ENCODE data around the gene SMG6. TPM values are rescaled to one million over a fixed set of nuclear protein-coding genes. Genes with fewer than 3 reads are reported as not detected.

Gene SMG6
- total RNA-seq, 1 experiment from 2014 or later: 28.6 TPM

- no peak overlapping the region for H3T11ph ChIP-seq (ENCODE audit: low read length)
- no peak overlapping the region for H3K27ac ChIP-seq (ENCODE audit: insufficient read length, low read depth, low read length)
- Mint-ChIP-seq H3K9me3 (no peaks in the 10 kb centered on the region; a peak in 1 of 5 replicates), H3K36me3 (ENCODE audit: insufficient read depth in 1 of 3, low read depth in 3 of 3) (peaks cover 0 to 13% (median 11%) of the 10 kb centered on the region in 3 experiments; a peak in 6 of 7 replicates), H3K27me3 (ENCODE audit: low read depth) (peaks cover 7% of the 10 kb centered on the region), H3K4me3 (peak overlapping the region in 1 of 2 experiments; percentile 38; a peak in 1 of 5 replicates), H3K4me1 (peaks cover 9 to 31% of the 10 kb centered on the region in 2 experiments), H3K27ac (no peak overlapping the region)
- H3K4me2 ChIP-seq (ENCODE audit: insufficient read depth, insufficient read length, low read length): no peak overlapping the region
- no peak overlapping the region for H3K56ac ChIP-seq (ENCODE audit: insufficient read length, low read depth, low read length)
- H3K14ac ChIP-seq (ENCODE audit: insufficient read depth, low read length): no peak overlapping the region
- no peak overlapping the region for H4K91ac ChIP-seq (ENCODE audit: insufficient read length, low read depth, low read length)
- H3K79me1 ChIP-seq (ENCODE audit: insufficient read depth, low read depth, low read length, poor library complexity, severe bottlenecking): no peaks in the 10 kb centered on the region
- no peak overlapping the region for H2BK12ac ChIP-seq (ENCODE audit: insufficient read length, low read depth, low read length)
- H3K27me3 ChIP-seq (ENCODE audit: insufficient read depth, low read length): peaks cover under 1% of the 10 kb centered on the region; the same call in 1 of the 2 replicates
- WGBS (ENCODE audit: extremely low coverage, insufficient read length, low lambda C conversion rate): no CpG with 5 or more reads among the region's 7 CpGs
- peak; percentile 53 for DNase-seq
- no peak overlapping the region for H4K8ac ChIP-seq (replicated peaks; ENCODE audit: insufficient read length, low read depth, low read length)
- H3K79me2 ChIP-seq (ENCODE audit: insufficient read depth, low read length): no peaks in the 10 kb centered on the region
- no peak overlapping the region for H2BK120ac ChIP-seq (ENCODE audit: low read depth, low read length, poor library complexity, severe bottlenecking)
- no peak overlapping the region for H2BK5ac ChIP-seq (ENCODE audit: insufficient read length, low read length)
- no peak overlapping the region for H3K4ac ChIP-seq (ENCODE audit: low read depth, low read length)
- TF ChIP-seq CTCF (conservative IDR thresholded peaks at IDR 0.05): no peak
- no peak overlapping the region for H2AFZ ChIP-seq (ENCODE audit: low read length)
- no peak overlapping the region for H2BK15ac ChIP-seq (ENCODE audit: low read depth, low read length)
- H3K18ac ChIP-seq (ENCODE audit: insufficient read length, low read depth, low read length): no peak overlapping the region
- no peak overlapping the region for H3K9ac ChIP-seq (ENCODE audit: extremely low read depth, insufficient read length, low read length)
- no peak overlapping the region for H2BK20ac ChIP-seq (ENCODE audit: low read depth, low read length, poor library complexity, severe bottlenecking)
- no peak overlapping the region for H2AK5ac ChIP-seq (ENCODE audit: insufficient read length, low read length)
- no peaks in the 10 kb centered on the region for H3K9me3 ChIP-seq (ENCODE audit: control insufficient read depth, low read depth, low read length)
- H3K23ac ChIP-seq (ENCODE audit: insufficient read length, low read depth, low read length): no peak overlapping the region
- no peaks in the 10 kb centered on the region for H4K20me1 ChIP-seq (ENCODE audit: control insufficient read depth, insufficient read depth, insufficient read length)
- H3K4me1 ChIP-seq (ENCODE audit: insufficient read depth, low read length): no peaks in the 10 kb centered on the region
- no peak overlapping the region for H4K5ac ChIP-seq (ENCODE audit: insufficient read length, low read depth, low read length)
- H3K23me2 ChIP-seq (ENCODE audit: insufficient read length, low read depth, low read length, poor library complexity, severe bottlenecking): peaks cover 3% of the 10 kb centered on the region
These were observed 269.4 kb downstream of the SMG6 start for GRCh38 chr17:2034157-2034556.
